Spleen (tissue), 11 donors: ENCODE results near the gene GRK5. TPM values are rescaled to one million over a fixed set of nuclear protein-coding genes. Genes with fewer than 3 reads are reported as not detected.

ENCODE experiments used
- DNase-seq: peaks from one replicate; pipeline ENCODE4 v3.0.0-alpha.2; 2020
- H3K27ac ChIP-seq, 8 donors: fragments of 200-600 bp; sonication (generic) in 7 of 8; 1 replicate in 4 of 8; 2 replicates in 4 of 8; pipeline versions ENCODE4 v1.5.0 to v1.8.0; 2016 to 2021; ENCODE audit warnings: inconsistent platforms in 4 of 8, mild to moderate bottlenecking in 4 of 8, moderate library complexity in 1 of 8
- H3K27me3 ChIP-seq, 7 donors: fragments of 200-600 bp; sonication (generic) in 6 of 7; replicated peaks in 1 of 7; 1 replicate in 4 of 7; 2 replicates in 3 of 7; pipeline versions ENCODE4 v1.5.0 to v1.8.0; 2016 to 2021; ENCODE audit warnings: inconsistent platforms in 3 of 7, mild to moderate bottlenecking in 1 of 7
- H3K36me3 ChIP-seq, 6 donors: fragments of 200-600 bp; sonication (generic) in 5 of 6; 1 replicate in 4 of 6; 2 replicates in 2 of 6; pipeline versions ENCODE4 v1.5.0 to v1.8.0; 2016 to 2021; ENCODE audit warnings: inconsistent platforms in 2 of 6
- H3K4me1 ChIP-seq, 6 donors: fragments of 200-600 bp; sonication (generic) in 5 of 6; 1 replicate in 3 of 6; 2 replicates in 3 of 6; pipeline versions ENCODE4 v1.5.0 to v1.8.0; 2016 to 2021; ENCODE audit warnings: inconsistent platforms in 3 of 6
- H3K4me3 ChIP-seq, 8 donors: fragments of 200-600 bp; sonication (generic) in 7 of 8; 1 replicate in 4 of 8; 2 replicates in 4 of 8; pipeline versions ENCODE4 v1.5.0 to v1.8.0; 2016 to 2021; ENCODE audit warnings: inconsistent platforms in 4 of 8, mild to moderate bottlenecking in 4 of 8, moderate library complexity in 2 of 8
- H3K9me3 ChIP-seq, 8 donors: fragments of 200-600 bp; sonication (generic) in 7 of 8; 1 replicate in 4 of 8; 2 replicates in 4 of 8; pipeline versions ENCODE4 v1.5.0 to v1.8.0; 2016 to 2021; ENCODE audit warnings: inconsistent platforms in 4 of 8
- POLR2A ChIP-seq, 3 donors: fragments of 450-650 bp; IDR thresholded peaks; one replicate each; pipeline ENCODE4 v1.5.1; 2017; ENCODE audit warnings: antibody characterized with exemption in 3 of 3, mild to moderate bottlenecking in 1 of 3
- POLR2AphosphoS5 ChIP-seq, 3 donors: sonication (generic); formaldehyde crosslinking; IDR thresholded peaks; one replicate each; pipeline ENCODE4 v1.5.1; 2017; ENCODE audit warnings: antibody characterized with exemption in 3 of 3
- WGBS, 5 donors: extraction: QIAGEN DNeasy Blood & Tissue Kit in 3 of 5; methylation state at CpG; one replicate each; pipeline versions ENCODE4 v1.1.5 to v1.1.7; 2013 to 2018; 5-methylcytosine and 5-hydroxymethylcytosine counted together
- intact Hi-C: fragments of 100-400 bp; cut with DNase I; formaldehyde crosslinking; loops from one replicate; pipeline ENCODE4 v1.15.0; 2023; ENCODE audit warnings: low total_unique reads
- polyA plus RNA-seq, 3 donors: library from polyadenylated mRNA; stranded (reverse); fragments of 200-250 nt; gene quantifications; one replicate each; pipeline ENCODE4 v1.2.1, GENCODE V29; 2013
- total RNA-seq, 7 donors: library from RNA; depleted of rRNA in 3 of 7; stranded (reverse); fragments of >200 nt in 3 of 7; fragmentation: NEBNext Ultra II Directional in 4 of 7; extraction: Animal tissue kit (Norgen Biotek cat#: 25700) in 4 of 7; gene quantifications; one replicate each; pipeline versions ENCODE4 v1.1.0 to v1.2.1, GENCODE V29; 2016 to 2021
- TF ChIP-seq, protein P1 (sequence below), 11 experiments: fragments of 200-600 bp in 7 of 11; fragments of 450-650 bp in 4 of 11; sonication (generic) in 4 of 11; IDR thresholded peaks in 8 of 11; conservative IDR thresholded peaks in 3 of 11; 1 replicate in 7 of 11; 2 replicates in 4 of 11; pipeline versions ENCODE4 v1.4.0 to v1.8.0; 2016 to 2021; ENCODE audit warnings: antibody characterized with exemption in 11 of 11, inconsistent platforms in 4 of 11, mild to moderate bottlenecking in 1 of 11
- donor health status: healthy with polysubstance abuse.
- donor health status: DM: no; HTN: no; CAD: no; lungs with moderate emphysema.
- donor health status: DM: no; HTN: no; CAD: no.
- donor health status: Bipolar disorder and iron deficiency.
- donor health status: healthy.
- donor health status: DM: no; HTN: no; CAD: no.
- donor health status: DM: yes; HTN: yes; CAD: no.

The GRK5 gene
- total and polyA plus RNA-seq, 10 donors: 15.5 to 85.2 (median 52.1) TPM

DNA sequence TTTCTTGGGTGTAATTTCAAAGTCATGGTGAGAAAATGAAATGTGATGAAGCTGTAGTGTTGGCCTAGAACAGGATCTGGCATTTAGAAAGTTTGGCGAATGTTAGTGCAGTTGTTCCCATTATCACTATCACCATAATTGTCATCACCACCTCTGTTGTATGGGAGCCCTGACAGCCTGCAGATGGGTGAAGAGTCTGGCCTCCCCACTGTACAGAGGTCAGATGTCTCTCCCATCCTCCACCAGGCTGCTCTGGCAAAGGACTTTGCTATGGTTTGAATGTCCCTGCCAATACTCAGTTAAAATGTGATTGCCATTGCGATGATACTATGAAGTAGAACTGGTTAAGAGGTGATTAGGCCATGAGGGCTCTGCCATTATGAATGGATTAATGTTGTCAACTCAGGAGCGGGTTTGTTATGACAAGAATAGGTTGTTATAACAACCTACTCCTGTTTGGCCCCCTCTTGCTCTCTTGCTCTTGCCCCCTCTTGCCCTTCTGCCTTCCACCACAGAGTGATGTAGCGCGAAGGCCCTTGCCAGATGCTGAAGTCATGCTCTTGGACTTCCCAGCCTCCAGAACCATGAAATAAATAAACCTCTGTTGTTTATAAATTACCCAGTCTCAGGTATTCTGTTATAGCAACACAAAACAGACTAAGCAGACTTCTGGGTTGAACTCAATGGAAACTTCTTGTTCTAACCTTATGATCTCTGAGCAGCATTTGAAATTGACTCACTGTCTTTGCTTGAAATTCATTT lies 90.0 kb downstream of the GRK5 start:
- TF ChIP-seq POLR2AphosphoS5 (IDR thresholded peaks at IDR 0.05) (no peak), POLR2A (IDR thresholded peaks at IDR 0.05) (no peak)
- TF ChIP-seq, protein P1, sequence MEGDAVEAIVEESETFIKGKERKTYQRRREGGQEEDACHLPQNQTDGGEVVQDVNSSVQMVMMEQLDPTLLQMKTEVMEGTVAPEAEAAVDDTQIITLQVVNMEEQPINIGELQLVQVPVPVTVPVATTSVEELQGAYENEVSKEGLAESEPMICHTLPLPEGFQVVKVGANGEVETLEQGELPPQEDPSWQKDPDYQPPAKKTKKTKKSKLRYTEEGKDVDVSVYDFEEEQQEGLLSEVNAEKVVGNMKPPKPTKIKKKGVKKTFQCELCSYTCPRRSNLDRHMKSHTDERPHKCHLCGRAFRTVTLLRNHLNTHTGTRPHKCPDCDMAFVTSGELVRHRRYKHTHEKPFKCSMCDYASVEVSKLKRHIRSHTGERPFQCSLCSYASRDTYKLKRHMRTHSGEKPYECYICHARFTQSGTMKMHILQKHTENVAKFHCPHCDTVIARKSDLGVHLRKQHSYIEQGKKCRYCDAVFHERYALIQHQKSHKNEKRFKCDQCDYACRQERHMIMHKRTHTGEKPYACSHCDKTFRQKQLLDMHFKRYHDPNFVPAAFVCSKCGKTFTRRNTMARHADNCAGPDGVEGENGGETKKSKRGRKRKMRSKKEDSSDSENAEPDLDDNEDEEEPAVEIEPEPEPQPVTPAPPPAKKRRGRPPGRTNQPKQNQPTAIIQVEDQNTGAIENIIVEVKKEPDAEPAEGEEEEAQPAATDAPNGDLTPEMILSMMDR (IDR thresholded peaks at IDR 0.05 in 8 of 11, conservative IDR thresholded peaks at IDR 0.05 in 3 of 11): no peak
- Histone ChIP-seq H3K9me3 (peaks cover 0 to 13% (median 9%) of the 10 kb centered on the region in 8 donors), H3K27ac (no peak overlapping the region), H3K36me3 (peaks cover 0 to 32% (median 4%) of the 10 kb centered on the region in 6 donors), H3K4me1 (peaks cover 18 to 64% (median 49%) of the 10 kb centered on the region in 6 donors), H3K27me3 (no peaks in the 10 kb centered on the region), H3K4me3 (no peak overlapping the region)
- 98 to 99% (median 98%) methylated on average over 5 of the region's 5 CpGs for WGBS, 5 donors
- no peak for DNase-seq
- intact Hi-C loops: no loop called here

DNA sequence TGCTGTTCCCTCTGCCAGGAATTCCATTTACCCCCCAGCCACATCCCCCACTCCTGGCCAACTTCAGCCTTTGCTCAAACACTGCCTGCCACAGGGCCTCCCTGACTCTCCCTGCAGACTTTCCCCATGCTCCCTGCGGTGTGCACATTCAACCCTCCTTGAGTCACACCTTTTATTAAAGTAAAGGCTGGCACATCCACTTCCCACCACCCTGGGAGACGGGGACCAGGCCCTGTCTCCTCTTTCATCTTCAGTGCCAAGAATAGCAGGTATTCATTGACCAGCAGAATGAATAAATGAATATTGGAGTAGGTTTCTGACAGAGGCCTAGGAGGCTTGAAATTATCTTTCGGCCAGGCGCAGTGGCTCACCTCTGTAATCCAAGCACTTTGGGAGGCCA lies 91.4 kb downstream of the GRK5 start:
- 72 to 98% (median 90%) methylated on average over 4 of the region's 4 CpGs for WGBS, 5 donors
- Histone ChIP-seq H3K27ac (peak overlapping the region in 2 of 8 donors; percentile 16 to 26), H3K9me3 (peaks cover 0 to 13% (median 9%) of the 10 kb centered on the region in 8 donors), H3K27me3 (no peaks in the 10 kb centered on the region), H3K4me1 (peaks cover 18 to 64% (median 51%) of the 10 kb centered on the region in 6 donors), H3K4me3 (no peak overlapping the region), H3K36me3 (peaks cover 0 to 29% (median 4%) of the 10 kb centered on the region in 6 donors)
- DNase-seq: peak; percentile 46
- intact Hi-C loops: no loop called here
- TF ChIP-seq POLR2A (IDR thresholded peaks at IDR 0.05): no peak
- TF ChIP-seq POLR2AphosphoS5 (IDR thresholded peaks at IDR 0.05): no peak
- TF ChIP-seq, protein P1 (IDR thresholded peaks at IDR 0.05 in 8 of 11, conservative IDR thresholded peaks at IDR 0.05 in 3 of 11): no peak

GRCh38 chr10:119299531-119299930 lies 92.2 kb downstream of the GRK5 start:
- Histone ChIP-seq H3K36me3 (peaks cover 0 to 23% (median 4%) of the 10 kb centered on the region in 6 donors), H3K27me3 (no peaks in the 10 kb centered on the region), H3K4me3 (no peak overlapping the region), H3K9me3 (peaks cover 0 to 13% (median 9%) of the 10 kb centered on the region in 8 donors), H3K27ac (peak overlapping the region in 2 of 8 donors; percentile 16 to 26), H3K4me1 (peaks cover 18 to 64% (median 55%) of the 10 kb centered on the region in 6 donors)
- TF ChIP-seq, protein P1 (IDR thresholded peaks at IDR 0.05 in 8 of 11, conservative IDR thresholded peaks at IDR 0.05 in 3 of 11): peak in 2 of 11 experiments; percentile 11 to 32
- TF ChIP-seq POLR2A (IDR thresholded peaks at IDR 0.05) (no peak), POLR2AphosphoS5 (IDR thresholded peaks at IDR 0.05) (no peak)
- WGBS, 5 donors: 72 to 80% (median 75%) methylated on average over 3 of the region's 3 CpGs
- intact Hi-C loops: no loop called here
- peak; percentile 37 for DNase-seq

DNA sequence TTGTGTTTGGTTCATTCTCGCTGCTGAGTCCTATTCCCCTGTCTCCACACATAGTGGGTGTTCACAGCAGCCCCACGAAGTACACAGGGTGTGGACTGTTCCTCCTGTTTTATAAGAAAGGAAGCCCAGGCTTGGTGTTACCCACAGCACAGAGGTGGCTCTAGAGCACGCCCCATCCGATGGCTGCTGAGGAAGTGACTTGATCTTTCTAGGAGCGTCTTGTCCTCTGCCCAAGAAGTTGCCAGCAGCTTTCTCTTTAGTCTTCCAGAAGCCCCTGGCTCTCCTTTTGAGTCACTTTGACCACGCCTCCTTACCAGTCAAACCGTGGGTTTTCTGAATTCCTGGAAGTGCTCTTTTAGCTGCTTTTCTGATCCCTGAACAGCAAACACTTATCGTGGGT lies 94.0 kb downstream of the GRK5 start:
- WGBS, 5 donors: 22 to 44% (median 25%) methylated on average over 8 of the region's 8 CpGs
- intact Hi-C loops: no loop called here
- TF ChIP-seq POLR2A (IDR thresholded peaks at IDR 0.05): no peak
- peak in 2 of 3 donors; percentile 47 to 71 for TF ChIP-seq POLR2AphosphoS5 (IDR thresholded peaks at IDR 0.05)
- H3K4me3 ChIP-seq: peak overlapping the region in 1 of 8 donors; percentile 5
- peaks cover 0 to 13% (median 9%) of the 10 kb centered on the region in 8 donors for H3K9me3 ChIP-seq
- H3K36me3 ChIP-seq: peaks cover 0 to 15% (median 0%) of the 10 kb centered on the region in 6 donors
- no peaks in the 10 kb centered on the region for H3K27me3 ChIP-seq
- DNase-seq: peak; percentile 91
- H3K4me1 ChIP-seq: peaks cover 34 to 80% (median 74%) of the 10 kb centered on the region in 6 donors
- H3K27ac ChIP-seq: peak overlapping the region; percentile 16 to 79 (median 68)
